HepG2 (cell line): ENCODE data around the gene ZNF3. TPM values are rescaled to one million over a fixed set of nuclear protein-coding genes. Genes with fewer than 3 reads are reported as not detected.

Experiments
- BRCA1 ChIP-seq: sonication (generic); formaldehyde crosslinking; IDR thresholded peaks from 2 replicates; pipeline ENCODE4 v1.4.0; 2020; ENCODE audit warnings: missing genetic modification reagents
- GTF2F1 ChIP-seq: fragments of 150-350 bp; IDR thresholded peaks from 2 replicates; pipeline ENCODE4 v1.6.1; 2014; ENCODE audit warnings: low read length
- HDAC2 ChIP-seq: sonication (generic); formaldehyde crosslinking; IDR thresholded peaks from 2 replicates; pipeline ENCODE4 v1.4.0; 2020; ENCODE audit warnings: missing genetic modification reagents
- HOXA3 ChIP-seq: sonication (generic); formaldehyde crosslinking; IDR thresholded peaks from 2 replicates; pipeline ENCODE4 v1.5.0; 2020; ENCODE audit warnings: missing genetic modification reagents
- ISX ChIP-seq: sonication (generic); formaldehyde crosslinking; conservative IDR thresholded peaks from 2 replicates; pipeline ENCODE4 v1.5.0; 2020; ENCODE audit warnings: missing genetic modification reagents
- SMC3 ChIP-seq: IDR thresholded peaks from 2 replicates; pipeline ENCODE4 v1.6.1; 2011; ENCODE audit warnings: low read length, improper control_type of control experiment
- ZNF224 ChIP-seq: sonication (generic); formaldehyde crosslinking; IDR thresholded peaks from 2 replicates; pipeline ENCODE4 v1.5.0; 2020; ENCODE audit warnings: mild to moderate bottlenecking, missing genetic modification reagents
- ZNF253 ChIP-seq: sonication (generic); formaldehyde crosslinking; IDR thresholded peaks from 2 replicates; pipeline ENCODE4 v1.8.0; 2022; ENCODE audit warnings: mild to moderate bottlenecking, missing genetic modification reagents, borderline replicate concordance
- ZNF337 ChIP-seq: sonication (generic); formaldehyde crosslinking; IDR thresholded peaks from 2 replicates; pipeline ENCODE4 v1.5.1; 2020; ENCODE audit warnings: missing genetic modification reagents, low read depth, mild to moderate bottlenecking, borderline replicate concordance
- ZNF430 ChIP-seq: sonication (generic); formaldehyde crosslinking; IDR thresholded peaks from 2 replicates; pipeline ENCODE4 v1.9.0; 2021; ENCODE audit warnings: mild to moderate bottlenecking, missing genetic modification reagents
- ZNF75D ChIP-seq: sonication (generic); formaldehyde crosslinking; IDR thresholded peaks from 2 replicates; pipeline ENCODE4 v1.8.1; 2023; ENCODE audit warnings: missing genetic modification reagents, mild to moderate bottlenecking, borderline replicate concordance
- ZNF782 ChIP-seq: sonication (generic); formaldehyde crosslinking; IDR thresholded peaks from 2 replicates; pipeline ENCODE4 v1.4.0; 2020; ENCODE audit warnings: missing genetic modification reagents, mild to moderate bottlenecking, borderline replicate concordance
- ZNF83 ChIP-seq: sonication (generic); formaldehyde crosslinking; IDR thresholded peaks from 2 replicates; pipeline ENCODE4 v1.4.0; 2020; ENCODE audit warnings: missing genetic modification reagents, mild to moderate bottlenecking, borderline replicate concordance
- polyA plus RNA-seq, 8 experiments: library from polyadenylated mRNA; depleted of rRNA in 3 of 8; stranded (reverse) in 7 of 8; unstranded in 1 of 8; fragments of >200 nt; fragmentation: Illumina TruSeq in 4 of 8; extraction: Trizol in 4 of 8; gene quantifications; 2 replicates each; pipeline versions ENCODE4 v1.2.1 to v1.2.3, GENCODE V29; 2011 to 2016; ENCODE audit warnings: low read depth in 4 of 8, missing spikeins in 1 of 8, mixed read lengths in 1 of 8; ENCODE audit not compliant: insufficient read depth in 1 of 8
- total RNA-seq, 5 experiments: library from RNA; depleted of rRNA; stranded (reverse); fragments of >200 nt; fragmentation: Illumina TruSeq; extraction: Trizol; gene quantifications; 2 replicates each; pipeline ENCODE4 v1.2.3, GENCODE V29; 2016; ENCODE audit warnings: low read depth in 1 of 5
- TF ChIP-seq, protein P1 (sequence below): sonication (generic); formaldehyde crosslinking; IDR thresholded peaks from one replicate; pipeline ENCODE4 v1.5.1; 2020; ENCODE audit warnings: mild to moderate bottlenecking, missing genetic modification reagents; ENCODE audit errors: not compliant biosample characterization
- TF ChIP-seq, protein P2 (sequence below): sonication (generic); formaldehyde crosslinking; IDR thresholded peaks from 2 replicates; pipeline ENCODE4 v1.5.0; 2020; ENCODE audit warnings: missing genetic modification reagents
- TF ChIP-seq, protein P3 (sequence below): sonication (generic); formaldehyde crosslinking; conservative IDR thresholded peaks from 2 replicates; pipeline ENCODE4 v1.8.0; 2022; ENCODE audit warnings: mild to moderate bottlenecking, moderate library complexity, missing genetic modification reagents
- TF ChIP-seq, protein P4 (sequence below): sonication (generic); formaldehyde crosslinking; IDR thresholded peaks from 2 replicates; pipeline ENCODE4 v1.5.0; 2020; ENCODE audit warnings: missing genetic modification reagents, mild to moderate bottlenecking, borderline replicate concordance

ZNF3 gene
- total and polyA plus RNA-seq, 2 of the 13 experiments (the other 11 are each of a cell fraction or from before 2014, with no cell fraction given): 33.7 to 56.9 TPM

DNA sequence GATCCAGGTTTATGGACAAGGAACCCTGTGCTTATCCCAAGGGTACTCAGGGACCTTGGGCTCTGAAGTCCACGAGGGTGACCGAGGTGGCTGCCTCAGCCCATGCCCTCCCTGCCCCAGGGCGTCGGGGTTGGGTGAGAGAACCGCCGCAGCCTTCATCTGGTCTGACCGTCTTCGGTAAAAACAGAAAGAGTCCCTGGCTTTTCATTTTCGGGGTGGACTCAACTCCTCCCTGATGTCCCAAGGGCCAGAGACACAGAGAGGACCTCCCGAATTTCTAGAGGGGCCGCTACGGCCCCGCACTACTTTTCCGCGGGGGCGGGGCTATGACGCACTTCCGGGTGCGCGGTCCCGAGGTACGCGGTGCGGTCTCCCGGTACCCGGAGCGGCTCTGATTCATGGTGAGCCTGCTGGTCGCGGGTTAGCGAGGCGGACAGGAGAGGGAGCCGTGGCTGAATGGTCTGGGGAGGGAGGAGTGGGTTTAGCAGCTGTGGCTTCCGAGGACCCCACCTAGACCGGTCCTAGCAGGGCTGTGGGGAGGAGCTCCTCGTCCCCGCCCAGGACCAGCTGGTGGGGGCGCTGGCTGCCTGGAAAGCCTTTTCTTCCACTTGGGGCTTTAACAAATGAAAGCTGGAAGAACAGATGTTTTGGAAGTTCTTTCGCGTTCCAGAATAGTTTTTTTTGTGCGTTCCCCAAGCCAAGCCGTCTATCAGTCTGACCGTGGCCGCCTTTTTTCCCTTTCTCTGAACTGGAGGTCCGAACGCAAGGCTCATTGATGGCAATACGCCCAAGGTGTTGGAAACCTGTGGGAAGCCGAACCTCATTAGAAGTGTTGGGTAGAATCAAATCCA, 31.9 kb downstream of the ZNF3 start, which contains the start of gene ZSCAN21 (continued):
- TF ChIP-seq HOXA3 (peak; percentile 92), BRCA1 (peak; percentile 61; the same call in 1 of the 2 replicates), ZNF253 (CRISPR knock-in tag) (no peak), ZNF782 (peak; percentile 33; the same call in 1 of the 2 replicates), ZNF83 (CRISPR knock-in tag) (no peak), HDAC2 (CRISPR knock-in tag) (peak; percentile 59; the same call in 1 of the 2 replicates), ZNF224 (CRISPR knock-in tag) (0 out of 2 replicates have a peak, but pooled peaks have one; percentile 37), SMC3 (no peak), ISX (CRISPR knock-in tag) (0 out of 2 replicates have a peak, but pooled peaks have one; percentile 34), GTF2F1 (no peak), ZNF75D (CRISPR knock-in tag) (no peak), ZNF430 (CRISPR knock-in tag) (no peak), ZNF337 (CRISPR knock-in tag) (0 out of 2 replicates have a peak, but pooled peaks have one; percentile 29)
- TF ChIP-seq, protein P1, sequence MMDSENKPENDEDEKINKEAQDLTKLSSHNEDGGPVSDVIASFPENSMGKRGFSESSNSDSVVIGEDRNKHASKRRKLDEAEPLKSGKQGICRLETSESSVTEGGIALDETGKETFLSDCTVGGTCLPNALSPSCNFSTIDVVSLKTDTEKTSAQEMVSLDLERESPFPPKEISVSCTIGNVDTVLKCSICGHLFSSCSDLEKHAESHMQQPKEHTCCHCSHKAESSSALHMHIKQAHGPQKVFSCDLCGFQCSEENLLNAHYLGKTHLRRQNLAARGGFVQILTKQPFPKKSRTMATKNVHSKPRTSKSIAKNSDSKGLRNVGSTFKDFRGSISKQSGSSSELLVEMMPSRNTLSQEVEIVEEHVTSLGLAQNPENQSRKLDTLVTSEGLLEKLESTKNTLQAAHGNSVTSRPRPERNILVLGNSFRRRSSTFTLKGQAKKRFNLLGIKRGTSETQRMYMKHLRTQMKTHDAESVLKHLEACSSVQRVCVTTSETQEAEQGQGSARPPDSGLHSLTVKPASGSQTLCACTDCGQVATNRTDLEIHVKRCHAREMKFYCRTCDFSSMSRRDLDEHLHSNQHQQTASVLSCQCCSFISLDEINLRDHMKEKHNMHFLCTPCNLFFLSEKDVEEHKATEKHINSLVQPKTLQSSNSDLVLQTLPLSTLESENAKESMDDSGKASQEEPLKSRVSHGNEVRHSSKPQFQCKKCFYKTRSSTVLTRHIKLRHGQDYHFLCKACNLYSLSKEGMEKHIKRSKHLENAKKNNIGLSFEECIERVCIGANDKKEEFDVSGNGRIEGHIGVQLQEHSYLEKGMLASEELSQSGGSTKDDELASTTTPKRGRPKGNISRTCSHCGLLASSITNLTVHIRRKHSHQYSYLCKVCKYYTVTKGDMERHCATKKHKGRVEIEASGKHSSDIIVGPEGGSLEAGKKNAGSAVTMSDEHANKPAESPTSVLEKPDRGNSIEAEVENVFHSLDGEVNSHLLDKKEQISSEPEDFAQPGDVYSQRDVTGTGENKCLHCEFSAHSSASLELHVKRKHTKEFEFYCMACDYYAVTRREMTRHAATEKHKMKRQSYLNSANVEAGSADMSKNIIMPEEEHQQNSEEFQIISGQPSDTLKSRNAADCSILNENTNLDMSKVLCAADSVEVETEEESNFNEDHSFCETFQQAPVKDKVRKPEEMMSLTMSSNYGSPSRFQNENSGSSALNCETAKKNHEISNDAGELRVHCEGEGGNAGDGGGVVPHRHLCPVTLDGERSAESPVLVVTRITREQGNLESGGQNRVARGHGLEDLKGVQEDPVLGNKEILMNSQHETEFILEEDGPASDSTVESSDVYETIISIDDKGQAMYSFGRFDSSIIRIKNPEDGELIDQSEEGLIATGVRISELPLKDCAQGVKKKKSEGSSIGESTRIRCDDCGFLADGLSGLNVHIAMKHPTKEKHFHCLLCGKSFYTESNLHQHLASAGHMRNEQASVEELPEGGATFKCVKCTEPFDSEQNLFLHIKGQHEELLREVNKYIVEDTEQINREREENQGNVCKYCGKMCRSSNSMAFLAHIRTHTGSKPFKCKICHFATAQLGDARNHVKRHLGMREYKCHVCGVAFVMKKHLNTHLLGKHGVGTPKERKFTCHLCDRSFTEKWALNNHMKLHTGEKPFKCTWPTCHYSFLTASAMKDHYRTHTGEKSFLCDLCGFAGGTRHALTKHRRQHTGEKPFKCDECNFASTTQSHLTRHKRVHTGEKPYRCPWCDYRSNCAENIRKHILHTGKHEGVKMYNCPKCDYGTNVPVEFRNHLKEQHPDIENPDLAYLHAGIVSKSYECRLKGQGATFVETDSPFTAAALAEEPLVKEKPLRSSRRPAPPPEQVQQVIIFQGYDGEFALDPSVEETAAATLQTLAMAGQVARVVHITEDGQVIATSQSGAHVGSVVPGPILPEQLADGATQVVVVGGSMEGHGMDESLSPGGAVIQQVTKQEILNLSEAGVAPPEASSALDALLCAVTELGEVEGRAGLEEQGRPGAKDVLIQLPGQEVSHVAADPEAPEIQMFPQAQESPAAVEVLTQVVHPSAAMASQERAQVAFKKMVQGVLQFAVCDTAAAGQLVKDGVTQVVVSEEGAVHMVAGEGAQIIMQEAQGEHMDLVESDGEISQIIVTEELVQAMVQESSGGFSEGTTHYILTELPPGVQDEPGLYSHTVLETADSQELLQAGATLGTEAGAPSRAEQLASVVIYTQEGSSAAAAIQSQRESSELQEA (CRISPR knock-in tag): no peak
- TF ChIP-seq, protein P2, sequence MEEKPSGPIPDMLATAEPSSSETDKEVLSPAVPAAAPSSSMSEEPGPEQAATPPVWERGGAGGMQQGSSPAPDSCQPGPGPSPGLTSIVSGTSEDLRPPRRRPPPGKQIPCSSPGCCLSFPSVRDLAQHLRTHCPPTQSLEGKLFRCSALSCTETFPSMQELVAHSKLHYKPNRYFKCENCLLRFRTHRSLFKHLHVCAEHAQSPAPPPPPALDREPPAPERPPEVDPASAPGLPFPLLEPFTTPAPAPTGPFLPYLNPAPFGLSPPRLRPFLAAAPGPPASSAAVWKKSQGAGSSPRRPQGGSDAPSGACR (CRISPR knock-in tag): no peak
- TF ChIP-seq, protein P3, sequence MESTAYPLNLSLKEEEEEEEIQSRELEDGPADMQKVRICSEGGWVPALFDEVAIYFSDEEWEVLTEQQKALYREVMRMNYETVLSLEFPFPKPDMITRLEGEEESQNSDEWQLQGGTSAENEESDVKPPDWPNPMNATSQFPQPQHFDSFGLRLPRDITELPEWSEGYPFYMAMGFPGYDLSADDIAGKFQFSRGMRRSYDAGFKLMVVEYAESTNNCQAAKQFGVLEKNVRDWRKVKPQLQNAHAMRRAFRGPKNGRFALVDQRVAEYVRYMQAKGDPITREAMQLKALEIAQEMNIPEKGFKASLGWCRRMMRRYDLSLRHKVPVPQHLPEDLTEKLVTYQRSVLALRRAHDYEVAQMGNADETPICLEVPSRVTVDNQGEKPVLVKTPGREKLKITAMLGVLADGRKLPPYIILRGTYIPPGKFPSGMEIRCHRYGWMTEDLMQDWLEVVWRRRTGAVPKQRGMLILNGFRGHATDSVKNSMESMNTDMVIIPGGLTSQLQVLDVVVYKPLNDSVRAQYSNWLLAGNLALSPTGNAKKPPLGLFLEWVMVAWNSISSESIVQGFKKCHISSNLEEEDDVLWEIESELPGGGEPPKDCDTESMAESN (CRISPR knock-in tag): 0 out of 2 replicates have a peak, but pooled peaks have one; percentile 19
- TF ChIP-seq, protein P4, sequence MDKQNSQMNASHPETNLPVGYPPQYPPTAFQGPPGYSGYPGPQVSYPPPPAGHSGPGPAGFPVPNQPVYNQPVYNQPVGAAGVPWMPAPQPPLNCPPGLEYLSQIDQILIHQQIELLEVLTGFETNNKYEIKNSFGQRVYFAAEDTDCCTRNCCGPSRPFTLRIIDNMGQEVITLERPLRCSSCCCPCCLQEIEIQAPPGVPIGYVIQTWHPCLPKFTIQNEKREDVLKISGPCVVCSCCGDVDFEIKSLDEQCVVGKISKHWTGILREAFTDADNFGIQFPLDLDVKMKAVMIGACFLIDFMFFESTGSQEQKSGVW (CRISPR knock-in tag): no peak
